Measurements from ENCODE around the gene UGT1A8. TPM values are rescaled to one million over a fixed set of nuclear protein-coding genes. Genes with fewer than 3 reads are reported as not detected.
"Not testable (repeated sequence)": the region's sequence is repeated elsewhere in the genome, so short reads cannot be mapped to it uniquely, and the experiment has no call there.

Gene UGT1A8
- total RNA-seq (2022) (not detected in 2 replicates), Bru-seq, nascent RNA (percentile 8 among the genes with signal in this experiment), BruChase-seq, experiment 1, labeled RNA remaining after a 6-hour chase (percentile 2 among the genes with signal in this experiment), BruChase-seq, experiment 2, labeled RNA remaining after a 2-hour chase (percentile 0 among the genes with signal in this experiment)
- long read RNA-seq = 0 reads

- BruUV-seq (replicated peaks) = not testable (repeated sequence)
These were observed at the start of gene UGT1A8 for GRCh38 chr2:233617476-233617875. TSS of gene UGT1A8 (plus strand) at chr2:233617633. CDS start at chr2:233617708, 75 bp downstream.

GRCh38 chr2:233571001-233571400, 46.4 kb upstream of the UGT1A8 start:
- H3K4me1 Mint-ChIP-seq (ENCODE audit: low read depth, unreplicated experiment) = no peaks in the 10 kb centered on the region
- no TSS peak for BruUV-seq (replicated peaks)

More at GRCh38 chr2:233617476-233617875, at the start of gene UGT1A8:
- H3K4me3 Mint-ChIP-seq (ENCODE audit: low read depth, unreplicated experiment); H3K4me1 Mint-ChIP-seq (ENCODE audit: low read depth, unreplicated experiment); DNase-seq; H3K36me3 Mint-ChIP-seq (ENCODE audit: insufficient read depth, unreplicated experiment); CTCF ChIA-PET; intact Hi-C loops (cut with micrococcal nuclease; ENCODE audit: unreplicated experiment); H3K9me3 Mint-ChIP-seq (ENCODE audit: low read depth, unreplicated experiment); H3K27me3 Mint-ChIP-seq (ENCODE audit: unreplicated experiment); H3K27ac Mint-ChIP-seq (ENCODE audit: unreplicated experiment): not testable (repeated sequence)

GRCh38 chr2:233571462-233571861, 46.0 kb upstream of the UGT1A8 start:
- CTCF ChIA-PET = no interaction called here
- no TSS peak for BruUV-seq (replicated peaks)
- no peak for TF ChIP-seq CTCF (IDR thresholded peaks at IDR 0.05; ENCODE audit: unreplicated experiment)
- no peaks in the 10 kb centered on the region for H3K4me1 Mint-ChIP-seq (ENCODE audit: low read depth, unreplicated experiment)
- no peak overlapping the region for H3K4me3 Mint-ChIP-seq (ENCODE audit: low read depth, unreplicated experiment)
- H3K27ac Mint-ChIP-seq (ENCODE audit: unreplicated experiment) = no peak overlapping the region
- H3K36me3 Mint-ChIP-seq (ENCODE audit: insufficient read depth, unreplicated experiment) = peaks cover 4% of the 10 kb centered on the region
- no peak for DNase-seq
- H3K9me3 Mint-ChIP-seq (ENCODE audit: low read depth, unreplicated experiment) = no peaks in the 10 kb centered on the region
- H3K27me3 Mint-ChIP-seq (ENCODE audit: unreplicated experiment) = no peaks in the 10 kb centered on the region
- intact Hi-C loops (cut with micrococcal nuclease; ENCODE audit: unreplicated experiment) = no loop called here

More at GRCh38 chr2:233571001-233571400, 46.4 kb upstream of the UGT1A8 start:
- H3K27ac Mint-ChIP-seq (ENCODE audit: unreplicated experiment) = no peak overlapping the region
- CTCF ChIA-PET = no interaction called here
- no peak for TF ChIP-seq CTCF (IDR thresholded peaks at IDR 0.05; ENCODE audit: unreplicated experiment)
- intact Hi-C loops (cut with micrococcal nuclease; ENCODE audit: unreplicated experiment) = no loop called here
- DNase-seq = no peak
- no peaks in the 10 kb centered on the region for H3K9me3 Mint-ChIP-seq (ENCODE audit: low read depth, unreplicated experiment)
- no peaks in the 10 kb centered on the region for H3K27me3 Mint-ChIP-seq (ENCODE audit: unreplicated experiment)
- peaks cover 8% of the 10 kb centered on the region for H3K36me3 Mint-ChIP-seq (ENCODE audit: insufficient read depth, unreplicated experiment)
- no peak overlapping the region for H3K4me3 Mint-ChIP-seq (ENCODE audit: low read depth, unreplicated experiment)

- intact Hi-C loops (cut with micrococcal nuclease; ENCODE audit: unreplicated experiment) = no loop called here
- BruUV-seq (replicated peaks) = no TSS peak
- CTCF ChIA-PET = interaction anchor here (0.7 kb wide), 1 partner anchor 16 kb away, joined by 5 read pairs; no protein-coding TSS in a partner anchor
- Mint-ChIP-seq H3K4me1 (ENCODE audit: low read depth, unreplicated experiment) (no peaks in the 10 kb centered on the region), H3K4me3 (ENCODE audit: low read depth, unreplicated experiment) (no peak overlapping the region), H3K27me3 (ENCODE audit: unreplicated experiment) (no peaks in the 10 kb centered on the region), H3K9me3 (ENCODE audit: low read depth, unreplicated experiment) (no peaks in the 10 kb centered on the region), H3K27ac (ENCODE audit: unreplicated experiment) (no peak overlapping the region), H3K36me3 (ENCODE audit: insufficient read depth, unreplicated experiment) (no peaks in the 10 kb centered on the region)
- TF ChIP-seq CTCF (IDR thresholded peaks at IDR 0.05; ENCODE audit: unreplicated experiment) = no peak
- DNase-seq = no peak
These were observed 45.0 kb upstream of the UGT1A8 start for GRCh38 chr2:233572468-233572867.

- H3K4me1 Mint-ChIP-seq (ENCODE audit: low read depth, unreplicated experiment); CTCF ChIA-PET; H3K27ac Mint-ChIP-seq (ENCODE audit: unreplicated experiment); H3K9me3 Mint-ChIP-seq (ENCODE audit: low read depth, unreplicated experiment); H3K27me3 Mint-ChIP-seq (ENCODE audit: unreplicated experiment); H3K4me3 Mint-ChIP-seq (ENCODE audit: low read depth, unreplicated experiment); intact Hi-C loops (cut with micrococcal nuclease; ENCODE audit: unreplicated experiment); DNase-seq; BruUV-seq (replicated peaks); H3K36me3 Mint-ChIP-seq (ENCODE audit: insufficient read depth, unreplicated experiment): not testable (repeated sequence)
These were observed 40.1 kb upstream of the UGT1A8 start for GRCh38 chr2:233577341-233577740.

GRCh38 chr2:233583217-233583965, 34.0 kb upstream of the UGT1A8 start:
- H3K27ac Mint-ChIP-seq (ENCODE audit: unreplicated experiment); H3K36me3 Mint-ChIP-seq (ENCODE audit: insufficient read depth, unreplicated experiment): not testable (repeated sequence)

More at GRCh38 chr2:233583217-233583965, 34.0 kb upstream of the UGT1A8 start:
- BruUV-seq (replicated peaks); intact Hi-C loops (cut with micrococcal nuclease; ENCODE audit: unreplicated experiment); DNase-seq; H3K4me3 Mint-ChIP-seq (ENCODE audit: low read depth, unreplicated experiment); H3K27me3 Mint-ChIP-seq (ENCODE audit: unreplicated experiment); H3K4me1 Mint-ChIP-seq (ENCODE audit: low read depth, unreplicated experiment); H3K9me3 Mint-ChIP-seq (ENCODE audit: low read depth, unreplicated experiment): not testable (repeated sequence)
- CTCF ChIA-PET = interaction anchor here (1.2 kb wide), 1 partner anchor 14 kb away, joined by 3 read pairs; no protein-coding TSS in a partner anchor
